K562 (cell line): ENCODE measurements around the gene LRP1B. TPM values are rescaled to one million over a fixed set of nuclear protein-coding genes. Genes with fewer than 3 reads are reported as not detected.
"Not testable (repeated sequence)": the region's sequence is repeated elsewhere in the genome, so short reads cannot be mapped to it uniquely, and the experiment has no call there.

ENCODE experiments used
- ATAC-seq: fragments of 200-7000 bp; cut with Tn5 transposase; 3 replicates; pipeline ENCODE4 v1.9.1; 2020; ENCODE audit warnings: moderate library complexity
- BruUV-seq: library from RNA; stranded (reverse); fragments of 400-500 nt; replicated peaks from 2 replicates; lab custom pipeline; 2021; lab: Mats Ljungman, UMichigan
- CTCF ChIA-PET: fragments of 300-600 bp; formaldehyde crosslinking; extraction: SDS; loops from one replicate; lab custom pipeline; 2021; ENCODE audit warnings: low intra/inter-chr PET ratio; lab: Yijun Ruan, JAX
- POLR2A ChIA-PET: fragments of 300-600, 350-650 bp; sonication (Branson Sonifier 250); formaldehyde crosslinking; extraction: SDS; loops from one replicate; lab custom pipeline; 2021; ENCODE audit warnings: antibody characterized with exemption, inconsistent platforms; lab: Yijun Ruan, JAX
- DNase-seq, 4 experiments: peaks; one replicate each; pipeline versions ENCODE4 v3.0.0 to v3.0.0-alpha.2; 2011 to 2018; ENCODE audit warnings: low spot score in 3 of 4, mixed read lengths in 3 of 4; ENCODE audit errors: extremely low read depth in 1 of 4
- FAIRE-seq: peaks from 2 replicates; lab custom pipeline; 2011; peaks lifted over from hg19 to GRCh38; lab: Jason Lieb, UNC
- H2AFZ ChIP-seq: 2 replicates; pipeline ENCODE4 v1.6.0; 2011; ENCODE audit warnings: low read depth, low read length, control low read depth, inconsistent platforms
- H3K27ac ChIP-seq: fragments of 200-600 bp; 3 replicates; pipeline ENCODE4 v1.8.0; 2011; ENCODE audit warnings: low read depth, mild to moderate bottlenecking, control low read depth, inconsistent platforms, low read length, moderate library complexity, mixed read lengths; ENCODE audit errors: extremely low read depth
- H3K27me3 ChIP-seq, 2 experiments: fragments of 300-600 bp in 1 of 2; 2 replicates in 1 of 2; 3 replicates in 1 of 2; pipeline versions ENCODE4 v1.6.0 to v1.8.0; 2011; ENCODE audit warnings: inconsistent platforms in 2 of 2, low read length in 2 of 2, mild to moderate bottlenecking in 1 of 2, mixed read lengths in 1 of 2, moderate library complexity in 1 of 2; ENCODE audit not compliant: control insufficient read depth in 2 of 2, insufficient read depth in 2 of 2
- H3K36me3 ChIP-seq: fragments of 300-600 bp; 3 replicates; pipeline ENCODE4 v1.8.0; 2011; ENCODE audit warnings: mild to moderate bottlenecking, low read length, inconsistent platforms; ENCODE audit not compliant: control insufficient read depth, insufficient read depth
- H3K4me1 ChIP-seq, 2 experiments: fragments of 200-600 bp in 1 of 2; replicated peaks in 1 of 2; 2 replicates in 1 of 2; 3 replicates in 1 of 2; pipeline versions ENCODE4 v1.5.1 to v1.8.0; 2011; ENCODE audit warnings: inconsistent platforms in 2 of 2, low read length in 2 of 2, mild to moderate bottlenecking in 1 of 2, mixed read lengths in 1 of 2, moderate library complexity in 1 of 2; ENCODE audit not compliant: control insufficient read depth in 2 of 2, insufficient read depth in 2 of 2
- H3K4me2 ChIP-seq: 2 replicates; pipeline ENCODE4 v1.6.1; 2011; ENCODE audit warnings: low read length, control low read depth, inconsistent platforms, mixed read lengths; ENCODE audit not compliant: insufficient read depth
- H3K4me3 ChIP-seq: fragments of 200-600 bp; sonication (generic), shearing (Covaris generic); 2 replicates; pipeline ENCODE4 v1.5.1; 2016; ENCODE audit warnings: control low read depth, inconsistent platforms
- H3K79me2 ChIP-seq: fragments of 200-600 bp; 3 replicates; pipeline ENCODE4 v1.8.0; 2011; ENCODE audit warnings: low read length, inconsistent platforms; ENCODE audit not compliant: control insufficient read depth, insufficient read depth
- H3K9ac ChIP-seq, 2 experiments: 2 replicates each; pipeline versions ENCODE4 v1.6.0 to v1.6.1; 2011; ENCODE audit warnings: low read depth in 2 of 2, low read length in 2 of 2, control low read depth in 1 of 2, inconsistent platforms in 1 of 2, mild to moderate bottlenecking in 1 of 2, mixed read lengths in 1 of 2; ENCODE audit not compliant: insufficient read depth in 1 of 2
- H3K9me1 ChIP-seq: one replicate; pipeline ENCODE4 v1.6.0; 2011; ENCODE audit warnings: inconsistent platforms, mild to moderate bottlenecking, low read length, moderate library complexity; ENCODE audit not compliant: control insufficient read depth, insufficient read depth
- H3K9me3 ChIP-seq: replicated peaks from 2 replicates; pipeline ENCODE4 v1.5.1; 2011; ENCODE audit warnings: low read depth, low read length, inconsistent platforms; ENCODE audit not compliant: control insufficient read depth, insufficient read depth
- H4K20me1 ChIP-seq: replicated peaks from 2 replicates; pipeline ENCODE4 v1.6.1; 2011; ENCODE audit warnings: low read length, inconsistent platforms, mixed read lengths; ENCODE audit not compliant: control insufficient read depth, insufficient read depth
- HDGF ChIP-seq: fragments of 450-650 bp; IDR thresholded peaks from 2 replicates; pipeline ENCODE4 v1.6.1; 2016
- REST ChIP-seq, 2 experiments: fragments of 450-650 bp; formaldehyde crosslinking in 1 of 2; IDR thresholded peaks; 2 replicates each; pipeline versions ENCODE4 v1.4.0 to v1.6.1; 2014 to 2020; ENCODE audit warnings: mild to moderate bottlenecking in 2 of 2, borderline replicate concordance in 1 of 2, low read depth in 1 of 2
- TFE3 ChIP-seq: fragments of 450-650 bp; formaldehyde crosslinking; IDR thresholded peaks from 2 replicates; pipeline ENCODE4 v1.4.0; 2020; ENCODE audit warnings: mild to moderate bottlenecking, mixed read lengths
- WGBS: fragments of 100-300 bp; shearing (Covaris generic); methylation state at CpG from one replicate; pipeline ENCODE4 v1.1.6; 2016; ENCODE audit warnings: low coverage, mixed read lengths; ENCODE audit not compliant: insufficient coverage; ENCODE audit errors: missing lambda C conversion rate; 5-methylcytosine and 5-hydroxymethylcytosine counted together
- in situ Hi-C: fragments of 300-500 bp; cut with MboI; formaldehyde crosslinking; loops from 4 replicates; pipeline ENCODE4 v1.15.0; 2018; ENCODE audit warnings: inconsistent platforms, mixed read lengths
- intact Hi-C: fragments of 100-400 bp; cut with micrococcal nuclease; formaldehyde crosslinking; loops from 2 replicates; pipeline ENCODE4 v1.14.2; 2022
- polyA plus RNA-seq, 8 experiments: library from polyadenylated mRNA; depleted of rRNA in 4 of 8; stranded (reverse) in 5 of 8; unstranded in 3 of 8; fragments of >200 nt; fragmentation: Nextera tagmentation in 2 of 8; fragmentation: Illumina TruSeq in 1 of 8; extraction: Ambion mirVana in 2 of 8; extraction: Trizol in 1 of 8; gene quantifications; 2 replicates each; pipeline versions ENCODE4 v1.2.1 to v1.2.3, GENCODE V29; 2011 to 2014; ENCODE audit warnings: inconsistent platforms in 1 of 8, missing spikeins in 1 of 8
- total RNA-seq, 7 experiments: library from RNA; depleted of rRNA in 6 of 7; stranded (reverse); fragments of >200 nt in 6 of 7; fragmentation: Illumina TruSeq in 2 of 7; extraction: Trizol in 2 of 7; gene quantifications; 2 replicates each; pipeline versions ENCODE4 v1.2.1 to v1.2.3, GENCODE V29; 2011 to 2021; ENCODE audit warnings: low replicate concordance in 1 of 7

Gene LRP1B
- total and polyA plus RNA-seq, 9 of the 15 experiments (the other 6 are each of a cell fraction or from before 2014, with no cell fraction given) = not detected

GRCh38 chr2:140416577-140416976, 1714.2 kb downstream of the LRP1B start (continued):
- TF ChIP-seq REST (IDR thresholded peaks at IDR 0.05; ENCODE audit: borderline replicate concordance) (no peak), REST (CRISPR knock-in tag; IDR thresholded peaks at IDR 0.05; ENCODE audit: low read depth) (no peak), HDGF (no peak)

- H3K27me3 ChIP-seq, ATAC-seq, H3K4me1 ChIP-seq, H3K9me3 ChIP-seq, DNase-seq, H3K9ac ChIP-seq, BruUV-seq, H3K9me1 ChIP-seq, H3K79me2 ChIP-seq, H2AFZ ChIP-seq, FAIRE-seq, H3K36me3 ChIP-seq, in situ Hi-C loops, intact Hi-C loops, H4K20me1 ChIP-seq, CTCF ChIA-PET, POLR2A ChIA-PET, H3K4me2 ChIP-seq, H3K27ac ChIP-seq, H3K4me3 ChIP-seq: not testable (repeated sequence)
- TF ChIP-seq TFE3 (CRISPR knock-in tag) = peak; percentile 48
- 5% methylated on average over 4 of the region's 4 CpGs for WGBS
Measured at GRCh38 chr2:140415035-140415434, 1715.8 kb downstream of the LRP1B start.
